Astrocyte of the spinal cord (primary cell): ENCODE data around the gene FOXN3.

Experiments used
- DNase-seq: peaks from one replicate; pipeline ENCODE4 v3.0.0; 2011; ENCODE audit warnings: low read depth, low spot score
- H3K4me3 ChIP-seq: 2 replicates; pipeline ENCODE4 v1.5.1; 2011; ENCODE audit warnings: low read depth, mild to moderate bottlenecking, low read length, moderate library complexity
- CTCF ChIP-seq: IDR thresholded peaks from 2 replicates; pipeline ENCODE4 v1.5.1; 2012; ENCODE audit warnings: low read depth, mild to moderate bottlenecking, low read length, inconsistent platforms
- in situ Hi-C: cut with HindIII; loops from 2 replicates; pipeline ENCODE4 v1.10.0; 2017; ENCODE audit warnings: low sequenced_read_pairs

FOXN3 gene

GRCh38 chr14:89435492-89435891 is 18.5 kb upstream of the FOXN3 start:
- in situ Hi-C loops = no loop called here
- peak; percentile 37 for DNase-seq
- no peak for TF ChIP-seq CTCF
- H3K4me3 ChIP-seq = no peak overlapping the region

- DNase-seq = no peak
- no peak overlapping the region for H3K4me3 ChIP-seq
- TF ChIP-seq CTCF = no peak
- in situ Hi-C loops = no loop called here
Measured at GRCh38 chr14:89432226-89432625, 15.2 kb upstream of the FOXN3 start.

GRCh38 chr14:89430391-89431236 is 13.6 kb upstream of the FOXN3 start:
- peak; percentile 70 for DNase-seq
- in situ Hi-C loops = no loop called here
- no peak for TF ChIP-seq CTCF
- no peak overlapping the region for H3K4me3 ChIP-seq

GRCh38 chr14:89429199-89430181 is 12.5 kb upstream of the FOXN3 start:
- in situ Hi-C loops = no loop called here
- H3K4me3 ChIP-seq = no peak overlapping the region
- TF ChIP-seq CTCF = no peak
- peak; percentile 48 for DNase-seq

- peak; percentile 47 for DNase-seq
- in situ Hi-C loops = no loop called here
- no peak overlapping the region for H3K4me3 ChIP-seq
- TF ChIP-seq CTCF = no peak
Measured at GRCh38 chr14:89428546-89429198, 11.6 kb upstream of the FOXN3 start.

GRCh38 chr14:89428173-89428523 is 11.1 kb upstream of the FOXN3 start:
- in situ Hi-C loops = no loop called here
- no peak overlapping the region for H3K4me3 ChIP-seq
- no peak for DNase-seq

More at GRCh38 chr14:89428173-89428523, 11.1 kb upstream of the FOXN3 start:
- no peak for TF ChIP-seq CTCF
